Astrocyte of the spinal cord (primary cell): ENCODE measurements around the gene LDAH.

ENCODE experiments used
- DNase-seq: peaks from one replicate; pipeline ENCODE4 v3.0.0; 2011; ENCODE audit warnings: low read depth, low spot score
- H3K4me3 ChIP-seq: 2 replicates; pipeline ENCODE4 v1.5.1; 2011; ENCODE audit warnings: low read depth, mild to moderate bottlenecking, low read length, moderate library complexity
- CTCF ChIP-seq: IDR thresholded peaks from 2 replicates; pipeline ENCODE4 v1.5.1; 2012; ENCODE audit warnings: low read depth, mild to moderate bottlenecking, low read length, inconsistent platforms
- in situ Hi-C: cut with HindIII; loops from 2 replicates; pipeline ENCODE4 v1.10.0; 2017; ENCODE audit warnings: low sequenced_read_pairs

Gene LDAH

GRCh38 chr2:20634507-20635112 is 188.3 kb downstream of the LDAH start:
- in situ Hi-C loops, result no loop called here
- no peak overlapping the region for H3K4me3 ChIP-seq
- TF ChIP-seq CTCF, result no peak
- DNase-seq, result peak; percentile 71
